ENCODE measurements around the gene POPDC3. TPM values are rescaled to one million over a fixed set of nuclear protein-coding genes. Genes with fewer than 3 reads are reported as not detected.

Gene POPDC3
- total RNA-seq, 2 donors from 2014 or later: 6.4 to 8.0 TPM

DNA sequence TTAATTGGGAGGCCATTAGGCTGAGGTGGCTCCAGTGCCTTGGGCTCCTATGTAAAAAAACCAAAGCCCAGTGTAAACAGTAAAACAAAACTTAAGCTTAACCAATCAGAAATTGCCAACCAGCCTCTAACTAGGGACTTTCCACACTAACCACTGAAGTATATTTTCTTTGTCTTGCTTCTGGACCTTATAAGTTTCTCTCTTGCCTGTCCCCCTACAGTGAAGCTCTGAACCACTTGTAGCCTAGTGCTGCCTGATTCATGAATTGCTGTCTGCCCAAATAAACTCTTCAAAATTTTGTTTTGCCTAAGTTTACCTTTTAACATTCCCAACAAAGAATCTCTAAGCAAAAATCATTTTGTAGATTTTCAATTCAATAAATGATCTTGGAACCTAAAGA lies 28.2 kb downstream of the POPDC3 start:
- H3K27ac ChIP-seq (ENCODE audit: low read depth, low read length): no peak overlapping the region
- Mint-ChIP-seq H3K4me1 (no peaks in the 10 kb centered on the region), H3K27ac (no peak overlapping the region), H3K27me3 (ENCODE audit: insufficient read depth) (no peaks in the 10 kb centered on the region), H3K9me3 (no peaks in the 10 kb centered on the region), H3K36me3 (ENCODE audit: low read depth) (no peaks in the 10 kb centered on the region), H3K4me3 (no peak overlapping the region)
- no peak for TF ChIP-seq CTCF (conservative IDR thresholded peaks at IDR 0.05)
- H3K4me1 ChIP-seq (ENCODE audit: control insufficient read depth, insufficient read depth, low read length): no peaks in the 10 kb centered on the region
- H3K9me3 ChIP-seq (ENCODE audit: control insufficient read depth, low read length): no peaks in the 10 kb centered on the region
- H3K36me3 ChIP-seq (ENCODE audit: control insufficient read depth, insufficient read depth, low read length): no peaks in the 10 kb centered on the region
- H3K4me3 ChIP-seq (ENCODE audit: low read length): no peak overlapping the region
- no peak overlapping the region for H3K9ac ChIP-seq (ENCODE audit: extremely low read depth, low read length, poor library complexity, severe bottlenecking)
- no peaks in the 10 kb centered on the region for H3K27me3 ChIP-seq (ENCODE audit: control insufficient read depth, insufficient read depth, low read length, poor library complexity, severe bottlenecking)
- DNase-seq: no peak

GRCh38 chr6:105138141-105138540 lies 41.7 kb downstream of the POPDC3 start:
- H3K4me3 ChIP-seq (ENCODE audit: low read length): no peak overlapping the region
- no peaks in the 10 kb centered on the region for H3K4me1 ChIP-seq (ENCODE audit: control insufficient read depth, insufficient read depth, low read length)
- peaks cover 2% of the 10 kb centered on the region for H3K4me1 Mint-ChIP-seq
- H3K36me3 ChIP-seq (ENCODE audit: control insufficient read depth, insufficient read depth, low read length): no peaks in the 10 kb centered on the region
- TF ChIP-seq CTCF (conservative IDR thresholded peaks at IDR 0.05): no peak
- H3K27ac Mint-ChIP-seq: no peak overlapping the region
- peaks cover 50% of the 10 kb centered on the region for H3K27me3 Mint-ChIP-seq (ENCODE audit: insufficient read depth)
- peak overlapping the region; percentile 65 for H3K4me3 Mint-ChIP-seq
- no peak for DNase-seq
- no peak overlapping the region for H3K27ac ChIP-seq (ENCODE audit: low read depth, low read length)
- H3K9me3 ChIP-seq (ENCODE audit: control insufficient read depth, low read length): no peaks in the 10 kb centered on the region
- H3K9ac ChIP-seq (ENCODE audit: extremely low read depth, low read length, poor library complexity, severe bottlenecking): no peak overlapping the region
- H3K36me3 Mint-ChIP-seq (ENCODE audit: low read depth): no peaks in the 10 kb centered on the region
- H3K9me3 Mint-ChIP-seq: no peaks in the 10 kb centered on the region
- peaks cover 55% of the 10 kb centered on the region for H3K27me3 ChIP-seq (ENCODE audit: control insufficient read depth, insufficient read depth, low read length, poor library complexity, severe bottlenecking)
- 81 to 100% methylated on average over 1 of the region's 2 CpGs for WGBS, 2 experiments (ENCODE audit: insufficient coverage in 1 of 2, insufficient read length in 1 of 2)

GRCh38 chr6:105137388-105137787 lies 42.4 kb downstream of the POPDC3 start:
- Histone ChIP-seq H3K4me3 (ENCODE audit: low read length) (peak overlapping the region; percentile 85), H3K27me3 (ENCODE audit: control insufficient read depth, insufficient read depth, low read length, poor library complexity, severe bottlenecking) (peaks cover 55% of the 10 kb centered on the region), H3K9ac (ENCODE audit: extremely low read depth, low read length, poor library complexity, severe bottlenecking) (no peak overlapping the region), H3K36me3 (ENCODE audit: control insufficient read depth, insufficient read depth, low read length) (no peaks in the 10 kb centered on the region), H3K27ac (ENCODE audit: low read depth, low read length) (no peak overlapping the region), H3K4me1 (ENCODE audit: control insufficient read depth, insufficient read depth, low read length) (no peaks in the 10 kb centered on the region), H3K9me3 (ENCODE audit: control insufficient read depth, low read length) (no peaks in the 10 kb centered on the region)
- no peak for TF ChIP-seq CTCF (conservative IDR thresholded peaks at IDR 0.05)
- Mint-ChIP-seq H3K27me3 (ENCODE audit: insufficient read depth) (peaks cover 50% of the 10 kb centered on the region), H3K9me3 (no peaks in the 10 kb centered on the region), H3K4me1 (peaks cover 2% of the 10 kb centered on the region), H3K27ac (no peak overlapping the region), H3K4me3 (peak overlapping the region; percentile 65), H3K36me3 (ENCODE audit: low read depth) (no peaks in the 10 kb centered on the region)
- DNase-seq: peak; percentile 48
- 3 to 8% methylated on average over 21 to 32 of the region's 32 CpGs for WGBS, 2 experiments (ENCODE audit: insufficient coverage in 1 of 2, insufficient read length in 1 of 2)

Data from endodermal cell (in vitro differentiated cells).